AG10803 (cell line): ENCODE data around the gene SYNPO2.

Experiments used
- DNase-seq: peaks from one replicate; pipeline ENCODE4 v3.0.0; 2010; ENCODE audit warnings: low read depth
- H3K4me3 ChIP-seq: 2 replicates; pipeline ENCODE4 v1.5.1; 2011; ENCODE audit warnings: mild to moderate bottlenecking, low read length, control low read depth
- TF ChIP-seq, protein P1 (sequence below): conservative IDR thresholded peaks from 2 replicates; pipeline ENCODE4 v1.5.1; 2011; ENCODE audit warnings: mild to moderate bottlenecking, low read length, control low read depth, inconsistent platforms

SYNPO2 gene

DNA sequence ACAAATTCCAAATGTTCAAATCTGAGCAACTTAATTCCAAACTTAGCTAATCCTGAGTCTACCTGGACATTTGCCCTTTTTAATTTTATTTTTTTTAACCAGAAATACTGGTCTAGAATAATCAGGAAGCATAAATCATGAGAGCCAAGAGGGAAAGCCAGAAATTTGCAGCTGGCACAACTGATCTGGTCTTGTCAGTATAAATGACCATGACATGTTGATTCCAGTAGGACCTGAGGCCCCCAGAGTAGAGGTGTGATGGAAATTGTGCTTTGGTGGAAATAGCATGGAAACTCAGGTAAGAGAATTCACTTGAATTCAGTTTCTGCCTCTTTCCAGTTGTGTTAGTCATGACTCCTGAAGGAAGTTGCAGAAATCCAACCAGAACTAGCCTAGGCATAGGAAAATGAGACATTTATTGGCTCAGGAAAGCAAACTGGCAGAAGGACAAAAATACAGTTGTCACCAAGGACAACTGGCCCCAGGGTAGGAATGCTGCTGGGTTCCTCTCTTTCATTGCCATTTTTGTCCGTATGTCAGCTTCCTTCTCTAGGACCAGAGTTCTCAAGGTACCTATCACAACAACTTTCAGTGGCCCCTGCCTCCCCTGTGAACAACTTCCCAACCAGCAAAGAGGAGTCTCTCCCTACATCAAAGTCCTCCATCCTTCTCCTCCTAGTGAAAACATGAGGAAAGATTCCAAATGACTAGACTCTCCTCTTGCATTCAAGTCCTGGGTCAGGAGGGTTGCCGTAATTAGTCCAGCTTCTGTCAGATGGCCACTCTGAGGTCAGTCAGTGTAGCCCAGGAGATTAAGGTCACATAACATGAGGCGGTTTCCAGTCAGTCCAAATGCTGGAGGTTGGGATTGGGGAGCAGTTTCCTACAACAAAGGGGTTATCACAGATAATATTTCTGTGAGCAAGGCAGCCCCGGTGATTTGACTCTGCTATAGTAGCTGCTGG lies 217.7 kb downstream of the SYNPO2 start:
- peak; percentile 19 for DNase-seq
- H3K4me3 ChIP-seq, result no peak overlapping the region

DNA sequence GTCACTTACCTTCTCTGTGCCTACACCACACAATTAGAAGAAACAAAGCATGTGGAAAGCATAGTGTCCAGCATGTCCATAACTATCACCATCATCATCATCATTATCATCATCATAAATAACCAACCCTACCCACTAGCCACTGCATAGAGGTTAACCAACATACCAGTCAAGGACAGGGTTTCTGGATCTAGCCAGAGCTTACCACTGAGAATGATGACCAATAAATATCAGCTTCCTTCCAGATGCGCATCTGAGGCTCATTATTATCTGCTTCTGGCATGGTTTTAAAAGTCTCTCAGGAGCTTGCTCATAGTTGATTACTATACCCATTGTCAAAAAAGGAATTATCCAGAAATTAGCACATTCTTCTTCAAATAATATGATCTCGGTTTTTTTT lies 221.5 kb downstream of the SYNPO2 start:
- peak; percentile 83 for DNase-seq
- TF ChIP-seq, protein P1, sequence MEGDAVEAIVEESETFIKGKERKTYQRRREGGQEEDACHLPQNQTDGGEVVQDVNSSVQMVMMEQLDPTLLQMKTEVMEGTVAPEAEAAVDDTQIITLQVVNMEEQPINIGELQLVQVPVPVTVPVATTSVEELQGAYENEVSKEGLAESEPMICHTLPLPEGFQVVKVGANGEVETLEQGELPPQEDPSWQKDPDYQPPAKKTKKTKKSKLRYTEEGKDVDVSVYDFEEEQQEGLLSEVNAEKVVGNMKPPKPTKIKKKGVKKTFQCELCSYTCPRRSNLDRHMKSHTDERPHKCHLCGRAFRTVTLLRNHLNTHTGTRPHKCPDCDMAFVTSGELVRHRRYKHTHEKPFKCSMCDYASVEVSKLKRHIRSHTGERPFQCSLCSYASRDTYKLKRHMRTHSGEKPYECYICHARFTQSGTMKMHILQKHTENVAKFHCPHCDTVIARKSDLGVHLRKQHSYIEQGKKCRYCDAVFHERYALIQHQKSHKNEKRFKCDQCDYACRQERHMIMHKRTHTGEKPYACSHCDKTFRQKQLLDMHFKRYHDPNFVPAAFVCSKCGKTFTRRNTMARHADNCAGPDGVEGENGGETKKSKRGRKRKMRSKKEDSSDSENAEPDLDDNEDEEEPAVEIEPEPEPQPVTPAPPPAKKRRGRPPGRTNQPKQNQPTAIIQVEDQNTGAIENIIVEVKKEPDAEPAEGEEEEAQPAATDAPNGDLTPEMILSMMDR, result no peak
- no peak overlapping the region for H3K4me3 ChIP-seq

More for the DNA sequence above, 217.7 kb downstream of the SYNPO2 start:
- TF ChIP-seq, protein P1, result no peak
